Activated CD4-positive, alpha-beta T cell treated with anti-CD3 and anti-CD28 coated beads, Interleukin-2, amount 10 ng/mL, durations not matched to agents 24 days and 14 days (primary cell): ENCODE measurements around the gene SAMD10. TPM values are rescaled to one million over a fixed set of nuclear protein-coding genes. Genes with fewer than 3 reads are reported as not detected.
"Not testable (repeated sequence)": the region's sequence is repeated elsewhere in the genome, so short reads cannot be mapped to it uniquely, and the experiment has no call there.

Experiments
- DNase-seq: peaks from one replicate; pipeline ENCODE4 v3.0.0; 2022
- H3K27ac Mint-ChIP-seq: one replicate; pipeline ENCODE4 v1.8.0; 2022; ENCODE audit warnings: mild to moderate bottlenecking, mixed read lengths
- H3K27me3 Mint-ChIP-seq: one replicate; pipeline ENCODE4 v1.8.0; 2022; ENCODE audit warnings: mixed read lengths
- H3K36me3 Mint-ChIP-seq: one replicate; pipeline ENCODE4 v1.8.0; 2022; ENCODE audit warnings: low read depth, mild to moderate bottlenecking, mixed read lengths
- H3K4me1 Mint-ChIP-seq: one replicate; pipeline ENCODE4 v1.8.0; 2021; ENCODE audit warnings: mixed read lengths
- H3K4me3 Mint-ChIP-seq: one replicate; pipeline ENCODE4 v1.8.0; 2022; ENCODE audit warnings: mild to moderate bottlenecking, moderate library complexity, mixed read lengths
- H3K9me3 Mint-ChIP-seq: one replicate; pipeline ENCODE4 v1.8.0; 2021; ENCODE audit warnings: mixed read lengths
- intact Hi-C: fragments of 100-400 bp; cut with micrococcal nuclease; formaldehyde crosslinking; loops from one replicate; pipeline ENCODE4 v1.15.1; 2023
- total RNA-seq: library from RNA; stranded (reverse); gene quantifications from 2 replicates; pipeline ENCODE4 v1.2.3, GENCODE V29; 2022

The SAMD10 gene
- total RNA-seq, 1 donor from 2014 or later, result 37.5 TPM

DNA sequence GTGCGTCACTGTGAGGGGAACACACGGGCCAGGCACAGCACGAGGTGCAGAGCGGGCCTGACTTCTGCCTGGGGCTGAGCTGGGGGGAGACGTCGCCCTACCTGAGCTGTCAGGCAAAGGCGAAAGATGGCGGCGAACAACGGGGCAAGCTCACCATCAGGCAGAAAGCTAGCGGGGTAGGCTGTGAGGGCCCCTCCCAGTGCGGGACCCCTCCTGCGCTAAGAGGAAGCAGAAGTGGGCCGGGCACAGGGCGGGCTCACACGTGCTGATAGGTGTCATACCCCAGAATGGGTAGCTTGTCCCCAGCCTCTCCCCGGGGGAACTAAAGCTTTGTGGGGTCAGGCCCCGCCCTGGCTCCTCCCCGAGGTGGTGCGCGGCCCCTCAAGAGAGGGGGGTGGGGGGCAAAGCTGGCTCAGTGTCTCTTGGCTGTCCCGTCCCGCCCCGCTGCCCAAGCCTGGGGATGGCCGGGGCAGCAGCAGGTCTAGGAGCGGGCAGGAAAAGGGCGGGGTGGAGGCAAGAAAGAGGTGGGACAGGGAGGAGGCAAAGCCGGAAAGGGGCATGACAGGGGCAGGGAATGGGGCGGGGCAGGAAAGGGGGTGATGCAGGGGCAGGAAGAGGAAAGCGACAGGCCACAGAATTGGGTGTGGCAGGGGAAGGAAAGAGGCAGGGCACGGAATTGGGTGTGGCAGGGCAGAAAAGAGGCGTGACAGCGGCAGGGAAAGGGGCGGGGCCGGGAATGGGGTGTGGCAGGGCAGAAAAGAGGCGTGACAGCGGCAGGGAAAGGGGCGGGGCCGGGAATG, 38.0 kb downstream of the SAMD10 start:
- H3K36me3 Mint-ChIP-seq, result peaks cover 23% of the 10 kb centered on the region
- peak overlapping the region; percentile 43 for H3K4me3 Mint-ChIP-seq
- DNase-seq, result peak; percentile 95
- H3K4me1 Mint-ChIP-seq, result peaks cover 8% of the 10 kb centered on the region
- no peaks in the 10 kb centered on the region for H3K27me3 Mint-ChIP-seq
- H3K9me3 Mint-ChIP-seq, result no peaks in the 10 kb centered on the region
- peak overlapping the region; percentile 74 for H3K27ac Mint-ChIP-seq
- intact Hi-C loops, result loop anchor here (1.0 kb wide), 1 partner anchor 76 kb away; the partner anchor contains the start of gene TPD52L2

DNA sequence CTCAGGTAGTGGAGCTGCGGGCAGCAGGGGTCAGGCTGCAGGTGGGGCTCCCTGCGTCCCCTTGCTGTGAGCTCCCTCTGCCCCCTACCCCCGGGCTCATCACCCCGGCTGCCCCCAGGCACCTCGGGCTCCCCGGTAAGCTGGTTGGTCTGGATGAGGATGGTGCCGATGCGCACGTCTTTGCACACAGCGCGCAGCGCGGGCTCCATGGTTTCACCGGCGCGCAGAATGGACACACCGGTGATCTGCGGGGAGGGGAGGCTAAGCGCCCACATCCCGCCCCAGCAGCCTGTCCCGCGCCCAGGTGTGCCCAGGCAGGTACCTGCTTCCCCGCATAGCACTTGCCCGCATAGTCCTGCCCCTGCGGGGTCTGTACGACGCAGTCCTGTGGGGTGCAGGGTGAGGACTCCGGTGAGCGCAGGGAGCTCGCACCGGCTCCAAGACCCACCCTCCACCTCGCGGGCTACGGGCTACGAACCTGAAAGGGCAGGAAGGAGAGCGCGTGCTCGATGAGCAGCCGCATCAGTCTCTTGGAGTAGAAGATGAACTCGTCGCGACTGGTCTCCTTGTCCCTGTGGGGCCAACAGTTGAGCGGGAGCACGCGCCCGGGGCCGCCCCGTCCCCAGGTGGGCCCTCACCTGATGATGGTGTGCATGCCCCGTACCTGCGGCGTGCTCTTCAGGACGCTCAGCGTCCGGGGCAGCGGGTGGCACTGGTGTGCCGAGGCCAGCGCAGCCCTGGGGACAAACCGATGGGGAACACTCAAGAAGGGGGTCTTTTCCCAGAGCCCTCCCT, 38.8 kb downstream of the SAMD10 start:
- Mint-ChIP-seq H3K9me3 (no peaks in the 10 kb centered on the region), H3K27ac (peak overlapping the region; percentile 67), H3K36me3 (peaks cover 28% of the 10 kb centered on the region), H3K27me3 (no peaks in the 10 kb centered on the region), H3K4me3 (peak overlapping the region; percentile 43), H3K4me1 (peaks cover 8% of the 10 kb centered on the region)
- DNase-seq, result no peak
- intact Hi-C loops, result loop anchor here (1.0 kb wide), 1 partner anchor 75 kb away; the partner anchor contains the start of gene TPD52L2

DNA sequence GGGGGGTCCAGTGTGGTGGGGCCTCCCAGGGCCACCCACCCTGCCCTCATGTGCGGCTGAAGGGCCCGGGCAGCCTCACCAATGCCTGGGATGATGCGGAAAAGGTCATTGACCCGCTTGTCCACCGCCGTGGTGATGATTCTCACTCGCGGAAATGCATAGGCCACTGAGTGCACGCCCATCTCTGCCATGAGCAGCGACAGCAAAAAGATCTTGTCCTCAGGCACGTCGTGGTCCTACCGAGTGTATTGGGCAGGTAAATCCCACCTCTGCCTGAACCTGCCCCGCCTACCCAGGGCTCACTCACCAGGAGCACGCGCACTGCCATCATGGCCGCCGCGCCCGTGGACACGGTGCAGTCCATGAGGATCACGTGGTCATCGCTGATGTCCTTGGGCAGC, 39.4 kb downstream of the SAMD10 start:
- Mint-ChIP-seq H3K36me3 (peaks cover 32% of the 10 kb centered on the region), H3K4me1 (peaks cover 8% of the 10 kb centered on the region), H3K27me3 (no peaks in the 10 kb centered on the region), H3K4me3 (no peak overlapping the region), H3K27ac (no peak overlapping the region), H3K9me3 (no peaks in the 10 kb centered on the region)
- intact Hi-C loops, result no loop called here
- DNase-seq, result no peak

DNA sequence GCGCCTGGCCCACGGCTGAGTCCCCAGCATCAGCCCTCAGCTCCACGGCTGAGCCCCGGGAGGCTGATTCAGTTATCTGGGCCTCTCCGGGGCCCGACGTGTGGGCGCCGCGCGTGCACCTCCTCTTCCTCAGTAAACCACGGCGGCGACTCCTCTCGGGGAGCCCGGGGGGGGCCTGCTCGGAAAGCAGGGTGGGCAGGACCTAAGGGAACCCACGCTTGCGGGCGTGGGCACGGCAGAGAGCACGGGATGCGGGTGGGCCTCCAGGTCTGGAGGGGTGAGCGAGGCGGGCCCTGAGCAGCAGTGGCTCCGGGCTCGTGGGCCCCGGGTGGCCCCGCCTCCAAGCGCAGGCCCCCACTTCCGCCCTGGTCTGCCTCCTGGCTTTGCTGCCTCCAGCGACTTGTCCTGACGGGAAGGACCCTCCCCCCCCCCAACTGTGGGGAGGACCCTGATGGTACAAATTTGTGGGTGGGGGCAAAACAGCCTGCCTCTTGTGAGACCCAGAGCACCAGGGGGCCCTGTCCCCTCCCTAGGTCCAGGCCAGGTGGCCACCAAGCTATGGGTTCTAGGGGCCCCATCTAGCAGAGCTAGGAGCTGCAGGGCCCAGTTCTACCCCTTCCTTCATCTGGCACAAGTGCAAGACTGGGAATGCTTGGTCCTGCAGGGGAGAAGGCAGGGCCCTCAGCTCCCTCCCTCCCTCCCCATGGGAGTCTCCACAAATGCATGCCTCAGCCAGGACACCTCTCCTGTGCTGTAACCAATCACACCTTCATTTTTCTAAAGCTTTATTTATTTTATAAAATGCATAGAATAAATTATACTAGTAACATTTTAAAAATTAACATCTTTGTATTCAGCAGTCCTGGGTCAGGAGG, 40.1 kb downstream of the SAMD10 start:
- H3K36me3 Mint-ChIP-seq, result peaks cover 35% of the 10 kb centered on the region
- peaks cover 8% of the 10 kb centered on the region for H3K4me1 Mint-ChIP-seq
- H3K4me3 Mint-ChIP-seq, result no peak overlapping the region
- intact Hi-C loops, result no loop called here
- no peaks in the 10 kb centered on the region for H3K27me3 Mint-ChIP-seq
- no peak overlapping the region for H3K27ac Mint-ChIP-seq
- H3K9me3 Mint-ChIP-seq, result no peaks in the 10 kb centered on the region
- DNase-seq, result no peak

DNA sequence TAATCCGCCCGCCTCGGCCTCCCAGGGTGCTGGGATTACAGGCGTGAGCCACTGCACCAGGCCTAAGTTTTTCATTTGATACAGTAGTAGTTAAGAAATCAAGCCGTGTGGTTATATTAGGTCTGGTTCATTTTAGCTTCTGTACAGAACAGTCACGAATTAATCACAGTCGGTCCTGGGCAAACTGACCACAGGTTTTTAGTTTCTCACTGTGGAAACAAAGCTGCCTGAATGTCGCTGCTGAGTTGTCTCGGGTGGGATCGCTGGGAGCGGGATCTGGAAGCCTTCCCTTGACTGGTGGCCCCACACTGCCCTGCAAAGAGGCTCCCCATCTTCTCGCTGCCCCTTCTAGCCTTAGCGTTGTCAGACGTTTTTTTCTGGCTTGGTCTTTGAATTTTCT, 41.8 kb downstream of the SAMD10 start:
- Mint-ChIP-seq H3K27ac (no peak overlapping the region), H3K9me3 (no peaks in the 10 kb centered on the region), H3K27me3 (no peaks in the 10 kb centered on the region), H3K36me3 (peaks cover 33% of the 10 kb centered on the region), H3K4me1 (peaks cover 8% of the 10 kb centered on the region), H3K4me3 (no peak overlapping the region)
- intact Hi-C loops, result loop anchor here (2.0 kb wide), 1 partner anchor 41 kb away; no protein-coding TSS in a partner anchor
- no peak for DNase-seq

DNA sequence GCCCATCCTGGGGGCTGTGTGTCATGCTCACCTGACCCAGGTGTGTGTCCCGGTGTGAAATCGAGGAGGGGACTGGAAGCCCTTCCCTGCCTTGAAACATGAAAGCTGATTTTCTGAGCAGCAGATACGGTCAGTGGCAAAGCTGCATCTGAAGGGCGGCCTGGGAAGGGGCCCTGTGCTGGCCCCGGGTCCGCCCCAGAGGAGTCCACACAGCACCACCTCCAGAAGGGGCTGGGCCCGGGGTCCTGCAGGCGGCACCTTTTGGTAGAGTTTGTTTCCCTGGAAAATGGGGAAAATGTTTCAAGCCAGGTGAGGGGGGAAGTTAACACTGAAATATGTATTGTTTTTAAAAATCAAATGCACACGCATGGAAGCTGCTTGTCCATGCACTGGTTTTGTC, 44.0 kb downstream of the SAMD10 start:
- peaks cover 46% of the 10 kb centered on the region for H3K36me3 Mint-ChIP-seq

DNA sequence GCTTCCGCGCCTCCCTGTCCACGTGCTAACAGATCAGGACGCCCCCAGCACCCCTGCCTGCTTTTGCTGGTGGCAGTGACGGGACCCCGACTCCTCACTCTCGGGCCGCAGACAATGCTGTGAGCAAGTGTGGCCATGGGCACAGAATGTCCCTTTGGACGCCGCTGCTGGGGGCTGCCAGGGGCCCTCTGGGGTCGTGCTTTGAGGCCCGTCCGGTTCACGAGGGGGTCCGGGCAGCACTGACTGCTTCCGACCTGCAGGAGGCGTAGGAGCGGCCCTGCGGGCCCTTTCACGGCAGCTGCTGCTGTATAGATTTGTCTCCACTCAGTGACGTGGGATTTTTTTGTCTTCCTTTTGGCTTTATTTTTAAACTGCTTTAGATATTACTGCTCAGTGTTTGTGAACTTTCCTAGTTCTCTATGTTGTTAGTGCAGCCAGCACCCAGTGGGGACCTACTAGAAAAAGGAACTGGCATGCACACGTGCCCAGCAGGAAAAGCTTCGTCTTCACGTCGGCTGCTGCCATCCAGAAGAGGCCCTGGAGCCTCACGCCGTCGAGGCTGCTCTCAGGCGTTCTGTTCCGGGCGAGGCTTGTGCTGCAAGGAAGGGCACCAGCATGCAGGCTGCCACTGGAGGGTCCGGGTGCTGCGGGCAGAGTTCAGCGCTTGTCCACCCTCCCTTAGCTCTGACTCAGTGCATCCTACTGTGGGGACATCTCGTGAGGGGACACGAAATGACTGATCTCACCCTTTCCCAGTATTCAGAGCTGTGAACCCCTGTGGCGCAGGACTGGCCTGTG, 45.0 kb downstream of the SAMD10 start:
- intact Hi-C loops, result no loop called here
- no peak for DNase-seq
- Mint-ChIP-seq H3K36me3 (peaks cover 47% of the 10 kb centered on the region), H3K9me3 (no peaks in the 10 kb centered on the region), H3K27ac (no peak overlapping the region), H3K4me1 (no peaks in the 10 kb centered on the region), H3K27me3 (no peaks in the 10 kb centered on the region), H3K4me3 (no peak overlapping the region)

More for the DNA sequence above, 44.0 kb downstream of the SAMD10 start:
- Mint-ChIP-seq H3K4me1 (no peaks in the 10 kb centered on the region), H3K27me3 (no peaks in the 10 kb centered on the region), H3K4me3 (no peak overlapping the region), H3K27ac (no peak overlapping the region), H3K9me3 (no peaks in the 10 kb centered on the region)
- intact Hi-C loops, result no loop called here
- no peak for DNase-seq

DNA sequence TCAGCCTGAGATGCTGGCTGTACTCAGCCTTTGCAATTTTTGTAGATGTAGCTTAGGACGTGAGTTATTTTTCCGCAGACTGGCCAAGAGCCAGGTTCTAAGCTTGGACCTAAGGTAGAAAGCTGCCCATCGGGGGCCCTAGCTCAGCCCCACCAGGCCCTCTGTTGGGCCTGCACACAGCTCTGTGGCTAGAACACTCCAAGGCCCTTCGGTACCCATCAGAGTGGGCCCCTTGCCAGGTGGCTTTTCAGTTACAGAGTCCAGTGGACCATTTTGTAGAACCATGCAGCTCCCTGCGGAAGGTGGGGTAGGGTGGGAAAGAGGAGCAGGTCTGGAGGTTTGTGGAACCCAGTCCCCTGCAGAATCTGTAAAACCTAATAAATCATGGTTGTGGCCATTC, 45.8 kb downstream of the SAMD10 start:
- Mint-ChIP-seq H3K27me3 (no peaks in the 10 kb centered on the region), H3K36me3 (peaks cover 51% of the 10 kb centered on the region), H3K27ac (no peak overlapping the region), H3K9me3 (no peaks in the 10 kb centered on the region), H3K4me3 (no peak overlapping the region), H3K4me1 (no peaks in the 10 kb centered on the region)
- intact Hi-C loops, result no loop called here
- no peak for DNase-seq

DNA sequence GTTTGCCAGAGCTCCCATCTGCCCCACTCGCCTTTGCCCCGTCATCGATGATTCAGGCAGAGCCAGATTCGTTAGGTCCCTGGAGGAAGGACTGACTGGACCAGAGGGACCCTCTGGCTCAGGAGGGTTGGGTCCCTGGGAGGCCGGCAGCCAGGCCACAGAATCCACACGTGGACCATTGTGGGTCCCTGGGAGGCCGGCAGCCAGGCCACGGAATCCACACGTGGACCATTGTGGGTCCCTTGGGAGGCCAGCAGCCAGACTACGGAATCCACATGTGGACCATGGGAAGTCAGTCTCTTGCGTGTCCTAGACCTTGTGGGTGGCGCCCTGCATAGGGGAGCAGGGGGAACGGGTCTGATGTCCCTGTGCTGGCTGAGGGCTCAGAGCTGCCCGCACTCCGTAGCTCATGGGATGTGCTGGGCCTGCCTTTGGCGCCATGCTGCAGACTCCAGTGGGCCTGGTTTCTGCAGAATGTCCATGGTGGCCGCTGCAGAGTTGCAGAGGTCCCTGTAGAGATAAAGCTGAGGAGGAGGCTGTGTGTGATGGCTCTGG, 46.8 kb downstream of the SAMD10 start:
- H3K27me3 Mint-ChIP-seq, result no peaks in the 10 kb centered on the region
- H3K9me3 Mint-ChIP-seq, result no peaks in the 10 kb centered on the region
- no peak overlapping the region for H3K4me3 Mint-ChIP-seq
- DNase-seq, result no peak
- intact Hi-C loops, result no loop called here
- H3K4me1 Mint-ChIP-seq, result no peaks in the 10 kb centered on the region
- H3K36me3 Mint-ChIP-seq, result peaks cover 57% of the 10 kb centered on the region
- H3K27ac Mint-ChIP-seq, result no peak overlapping the region

DNA sequence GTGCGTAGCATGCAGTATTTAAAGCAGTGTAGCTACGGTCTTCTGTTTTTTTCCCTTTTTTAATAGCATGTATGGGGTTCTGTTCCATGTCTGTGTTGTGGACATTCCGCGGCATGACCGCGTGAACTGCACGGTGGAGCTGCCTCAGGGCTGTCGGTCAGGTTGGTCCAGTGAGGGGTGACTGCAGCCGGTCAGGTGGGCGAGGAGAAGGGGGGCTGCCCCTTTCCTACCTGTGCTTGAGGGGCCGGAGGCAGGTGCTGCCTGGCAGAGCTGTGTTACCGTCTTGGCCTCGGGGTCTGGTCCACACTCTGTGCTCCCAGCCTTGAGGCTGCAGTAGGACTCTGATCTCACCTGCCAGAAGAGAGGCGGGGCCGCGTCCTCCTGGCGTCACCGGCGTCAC, 47.7 kb downstream of the SAMD10 start:
- Mint-ChIP-seq H3K4me1 (no peaks in the 10 kb centered on the region), H3K27me3 (no peaks in the 10 kb centered on the region), H3K36me3 (peaks cover 59% of the 10 kb centered on the region), H3K27ac (no peak overlapping the region), H3K9me3 (no peaks in the 10 kb centered on the region), H3K4me3 (no peak overlapping the region)
- intact Hi-C loops, result no loop called here
- DNase-seq, result no peak

DNA sequence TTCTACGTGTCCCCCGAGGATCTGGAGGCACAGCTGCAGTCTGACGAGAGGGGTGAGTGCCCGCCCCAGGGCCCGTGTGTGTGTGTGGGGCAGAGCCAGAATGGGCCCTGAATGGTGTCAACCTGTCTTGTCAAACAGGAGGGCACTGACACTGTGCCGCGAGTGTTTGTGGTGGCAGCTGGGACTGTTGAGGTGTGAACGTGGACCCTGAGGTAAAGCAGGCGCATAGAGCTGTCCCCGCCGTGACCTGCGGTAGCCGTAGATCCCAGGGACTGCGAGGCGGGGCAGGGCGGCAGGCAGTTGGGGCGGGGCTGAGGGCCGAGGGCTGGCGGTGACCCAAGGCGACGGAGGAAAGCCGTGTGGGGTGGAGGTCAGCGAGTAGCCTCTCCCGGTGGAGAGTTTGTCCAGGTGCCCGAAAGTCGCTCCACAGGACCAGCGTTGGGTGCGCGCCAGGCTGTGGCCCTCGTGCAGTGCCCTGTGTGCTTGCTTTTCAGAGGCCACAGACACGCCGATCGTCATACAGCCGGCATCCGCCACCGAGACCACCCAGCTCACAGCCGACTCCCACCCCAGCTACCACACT, 48.4 kb downstream of the SAMD10 start:
- H3K4me3 Mint-ChIP-seq, result no peak overlapping the region
- no peaks in the 10 kb centered on the region for H3K27me3 Mint-ChIP-seq
- H3K9me3 Mint-ChIP-seq, result no peaks in the 10 kb centered on the region
- intact Hi-C loops, result no loop called here
- DNase-seq, result no peak
- peaks cover 3% of the 10 kb centered on the region for H3K4me1 Mint-ChIP-seq
- no peak overlapping the region for H3K27ac Mint-ChIP-seq
- peaks cover 56% of the 10 kb centered on the region for H3K36me3 Mint-ChIP-seq

DNA sequence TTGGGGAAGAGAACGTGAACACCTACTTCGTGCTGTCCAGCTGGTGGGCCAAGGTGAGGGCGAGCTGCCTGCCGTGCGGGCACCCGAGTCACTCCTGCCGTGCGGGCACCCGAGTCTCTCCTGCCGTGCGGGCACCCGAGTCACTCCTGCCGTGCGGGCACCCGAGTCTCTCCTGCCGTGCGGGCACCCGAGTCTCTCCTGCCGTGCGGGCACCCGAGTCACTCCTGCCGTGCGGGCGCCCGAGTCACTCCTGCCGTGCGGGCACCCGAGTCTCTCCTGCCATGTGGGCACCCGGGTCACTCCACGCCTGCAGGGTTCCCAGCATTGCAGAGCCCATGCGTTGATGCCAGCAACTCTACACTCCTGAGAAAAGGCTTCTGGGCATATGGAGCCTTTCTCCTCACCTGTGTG, 50.0 kb downstream of the SAMD10 start:
- H3K4me3 Mint-ChIP-seq, H3K27me3 Mint-ChIP-seq, H3K9me3 Mint-ChIP-seq, intact Hi-C loops, H3K27ac Mint-ChIP-seq, DNase-seq: not testable (repeated sequence)
- peaks cover 47% of the 10 kb centered on the region for H3K36me3 Mint-ChIP-seq
- peaks cover 11% of the 10 kb centered on the region for H3K4me1 Mint-ChIP-seq
